ENCODE data around the gene NTMT1. TPM values are rescaled to one million over a fixed set of nuclear protein-coding genes. Genes with fewer than 3 reads are reported as not detected.

NTMT1 gene
- total RNA-seq, 4 donors from 2014 or later, result 19.6 to 28.4 (median 22.6) TPM

DNA sequence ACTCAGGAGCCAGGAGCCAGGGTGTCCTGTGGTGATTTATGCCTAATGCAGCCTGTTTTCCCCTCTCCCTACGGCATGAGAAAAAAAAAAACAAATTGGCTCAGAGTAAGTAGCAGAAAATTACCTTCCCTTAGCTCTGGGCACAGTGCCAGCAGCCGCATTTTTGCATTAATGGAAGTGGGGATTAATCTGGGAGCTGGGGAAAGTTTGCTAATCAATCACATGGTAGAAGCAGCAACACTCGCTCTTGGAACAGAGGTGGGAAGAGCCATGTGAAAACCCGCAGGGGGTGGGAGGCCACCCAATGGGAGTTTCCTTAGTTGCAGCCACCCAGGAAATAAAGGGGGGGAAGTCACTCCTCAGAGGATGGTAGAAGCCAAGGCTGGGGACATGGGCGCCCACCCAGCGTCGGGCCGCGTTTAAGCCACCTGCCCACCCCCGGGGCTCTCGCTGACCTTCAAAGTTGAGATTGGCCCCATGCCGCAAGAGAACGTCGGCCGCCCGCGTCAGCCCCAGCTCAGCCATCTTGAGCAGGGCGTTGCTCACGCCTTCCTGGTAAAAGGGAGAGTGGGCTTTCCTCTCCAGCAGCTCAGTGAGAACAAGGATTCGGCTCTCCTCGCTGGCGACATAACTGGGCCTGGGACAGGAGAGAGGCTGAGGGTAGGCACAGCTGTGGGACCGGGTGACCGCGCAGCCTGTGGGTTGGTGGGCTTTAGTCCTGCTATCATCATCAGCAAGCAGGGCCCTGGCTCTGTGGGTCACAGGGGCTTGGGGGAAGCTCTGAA is 14.3 kb downstream of the NTMT1 start:
- Histone ChIP-seq H3K27ac (no peak overlapping the region), H3K27me3 (no peaks in the 10 kb centered on the region), H3K4me3 (replicated peaks in 1 of 3) (peak overlapping the region in 1 of 3 donors; percentile 77), H3K36me3 (peaks cover 31 to 37% of the 10 kb centered on the region in 2 donors), H3K9me3 (no peaks in the 10 kb centered on the region), H3K4me1 (peaks cover 17 to 19% of the 10 kb centered on the region in 2 donors)
- intact Hi-C loops (cut with DNase I), result loop anchor here (10.0 kb wide), 1 partner anchor 95 kb away; no protein-coding TSS in a partner anchor
- 64 to 69% methylated on average over 24 to 25 of the region's 25 CpGs for WGBS, 2 donors
- TF ChIP-seq, protein P1, sequence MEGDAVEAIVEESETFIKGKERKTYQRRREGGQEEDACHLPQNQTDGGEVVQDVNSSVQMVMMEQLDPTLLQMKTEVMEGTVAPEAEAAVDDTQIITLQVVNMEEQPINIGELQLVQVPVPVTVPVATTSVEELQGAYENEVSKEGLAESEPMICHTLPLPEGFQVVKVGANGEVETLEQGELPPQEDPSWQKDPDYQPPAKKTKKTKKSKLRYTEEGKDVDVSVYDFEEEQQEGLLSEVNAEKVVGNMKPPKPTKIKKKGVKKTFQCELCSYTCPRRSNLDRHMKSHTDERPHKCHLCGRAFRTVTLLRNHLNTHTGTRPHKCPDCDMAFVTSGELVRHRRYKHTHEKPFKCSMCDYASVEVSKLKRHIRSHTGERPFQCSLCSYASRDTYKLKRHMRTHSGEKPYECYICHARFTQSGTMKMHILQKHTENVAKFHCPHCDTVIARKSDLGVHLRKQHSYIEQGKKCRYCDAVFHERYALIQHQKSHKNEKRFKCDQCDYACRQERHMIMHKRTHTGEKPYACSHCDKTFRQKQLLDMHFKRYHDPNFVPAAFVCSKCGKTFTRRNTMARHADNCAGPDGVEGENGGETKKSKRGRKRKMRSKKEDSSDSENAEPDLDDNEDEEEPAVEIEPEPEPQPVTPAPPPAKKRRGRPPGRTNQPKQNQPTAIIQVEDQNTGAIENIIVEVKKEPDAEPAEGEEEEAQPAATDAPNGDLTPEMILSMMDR (IDR thresholded peaks at IDR 0.05), result no peak
- no peak for TF ChIP-seq POLR2A (IDR thresholded peaks at IDR 0.05)
- peak; percentile 25 to 27 for DNase-seq

DNA sequence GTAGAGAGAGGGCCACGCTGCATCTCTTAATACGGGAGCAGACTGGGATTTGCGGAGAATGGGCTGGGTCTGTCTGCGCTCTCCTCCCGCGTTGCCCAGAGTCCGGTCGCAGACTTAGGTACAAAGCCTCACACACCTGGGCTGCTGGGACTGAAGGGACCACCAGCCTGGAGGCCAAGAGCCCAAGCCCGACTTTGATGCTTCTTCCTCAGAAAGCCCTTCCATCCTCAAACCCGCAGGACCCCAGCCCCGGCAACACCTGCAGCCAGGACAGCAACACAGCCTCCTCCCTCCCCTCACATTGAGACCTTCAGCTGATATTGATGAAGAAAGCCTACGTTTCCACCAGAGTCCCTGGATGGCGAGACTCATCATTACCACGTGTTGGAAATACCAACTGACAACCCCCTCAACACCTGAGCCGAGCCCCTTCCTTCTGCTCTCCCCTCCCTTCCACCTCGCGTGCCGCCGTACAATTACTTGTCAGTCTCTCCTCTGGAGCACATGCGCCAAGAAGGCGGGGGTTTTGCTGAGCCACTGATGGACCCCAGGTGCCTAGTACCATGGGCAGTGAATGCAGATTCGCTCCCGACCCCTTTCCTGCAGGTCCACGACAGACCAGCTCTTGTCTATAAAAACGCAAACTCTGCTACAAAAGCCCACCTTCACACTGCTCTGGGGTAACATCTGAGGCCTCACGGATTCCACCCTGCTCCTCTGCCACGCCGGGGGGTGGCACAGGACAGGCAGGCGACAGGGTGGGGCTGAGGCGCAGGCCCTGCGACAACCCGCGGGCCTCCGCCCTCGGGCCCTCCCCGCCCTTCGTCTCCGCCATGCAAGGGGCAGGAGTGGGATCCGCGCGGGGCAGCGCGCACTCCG is 15.1 kb downstream of the NTMT1 start:
- Histone ChIP-seq H3K4me3 (replicated peaks in 1 of 3) (peak overlapping the region; percentile 77 to 79 (median 78)), H3K9me3 (no peaks in the 10 kb centered on the region), H3K4me1 (peaks cover 17 to 19% of the 10 kb centered on the region in 2 donors), H3K36me3 (peaks cover 26 to 31% of the 10 kb centered on the region in 2 donors), H3K27me3 (no peaks in the 10 kb centered on the region), H3K27ac (peak overlapping the region in 2 of 3 donors; percentile 44 to 80)
- intact Hi-C loops (cut with DNase I), result loop anchor here (10.0 kb wide), 1 partner anchor 94 kb away; no protein-coding TSS in a partner anchor
- no peak for DNase-seq
- TF ChIP-seq, protein P1 (IDR thresholded peaks at IDR 0.05), result no peak
- TF ChIP-seq POLR2A (IDR thresholded peaks at IDR 0.05), result no peak
- 2 to 16% methylated on average over 30 to 31 of the region's 44 CpGs for WGBS, 2 donors

DNA sequence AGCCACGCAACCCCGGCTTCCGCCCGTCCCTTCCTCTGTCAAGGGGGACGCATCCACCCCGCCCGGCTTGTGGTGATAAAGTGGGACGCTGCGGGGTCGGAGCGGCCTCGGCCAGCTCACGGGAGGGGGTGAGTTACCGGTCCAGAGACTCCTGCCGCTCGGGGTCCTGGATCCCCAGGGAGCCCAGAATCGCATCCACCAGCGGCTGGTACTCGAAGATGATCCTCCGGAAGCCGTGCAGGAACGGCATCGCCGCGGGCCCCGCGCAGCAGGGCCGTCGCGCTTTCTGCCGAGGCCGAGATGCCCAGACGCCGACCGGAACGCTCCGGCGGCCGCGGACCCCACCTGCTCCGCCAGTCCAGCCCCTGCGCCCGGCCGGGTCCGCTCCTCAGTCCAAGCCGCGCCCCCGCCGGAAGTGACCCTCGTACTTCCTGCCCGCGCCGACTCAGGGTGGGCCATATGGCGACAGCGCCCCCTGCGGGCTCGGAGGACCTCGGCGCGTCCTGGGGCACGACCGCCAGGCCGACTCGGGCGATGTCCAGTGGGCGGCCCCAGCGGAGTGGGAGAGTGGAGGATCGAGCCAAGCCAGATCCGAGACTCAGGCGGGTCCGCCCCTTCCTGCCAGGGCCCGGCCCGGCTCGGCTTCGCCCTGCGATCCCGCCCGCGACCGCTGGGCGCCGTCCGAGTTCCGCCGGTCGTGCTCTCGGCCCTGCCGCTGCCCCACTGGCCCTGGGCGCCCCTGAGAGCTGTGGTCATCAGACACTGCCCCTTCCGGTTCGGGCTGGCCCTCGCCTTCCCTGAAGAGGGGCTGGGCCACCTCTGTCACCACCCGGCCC is 16.0 kb downstream of the NTMT1 start, which contains the start of gene ASB6:
TSS of gene ASB6 (minus strand) at position 402 of the 836 bp plus-strand sequence. CDS start at position 250, 152 bp downstream.
- Histone ChIP-seq H3K4me1 (peaks cover 17 to 19% of the 10 kb centered on the region in 2 donors), H3K27ac (peak within 1 kb of the TSS; percentile 44 to 80 (median 65)), H3K27me3 (no peaks in the 10 kb centered on the region), H3K36me3 (peaks cover 21 to 23% of the 10 kb centered on the region in 2 donors), H3K9me3 (no peaks in the 10 kb centered on the region), H3K4me3 (replicated peaks in 1 of 3) (peak within 1 kb of the TSS; percentile 77 to 79 (median 78))
- peak; percentile 98 to 99 for DNase-seq
- 2 to 3% methylated on average over 4 to 24 of the region's 93 CpGs for whole genome bisulfite sequencing, 2 donors
- intact Hi-C loops (cut with DNase I), result loop anchor here (10.0 kb wide), 1 partner anchor 93 kb away; no protein-coding TSS in a partner anchor
- peak in 1 of 2 donors; percentile 70 for TF ChIP-seq POLR2A (IDR thresholded peaks at IDR 0.05)
- TF ChIP-seq, protein P1 (IDR thresholded peaks at IDR 0.05), result peak; percentile 94 to 100 (median 100)

DNA sequence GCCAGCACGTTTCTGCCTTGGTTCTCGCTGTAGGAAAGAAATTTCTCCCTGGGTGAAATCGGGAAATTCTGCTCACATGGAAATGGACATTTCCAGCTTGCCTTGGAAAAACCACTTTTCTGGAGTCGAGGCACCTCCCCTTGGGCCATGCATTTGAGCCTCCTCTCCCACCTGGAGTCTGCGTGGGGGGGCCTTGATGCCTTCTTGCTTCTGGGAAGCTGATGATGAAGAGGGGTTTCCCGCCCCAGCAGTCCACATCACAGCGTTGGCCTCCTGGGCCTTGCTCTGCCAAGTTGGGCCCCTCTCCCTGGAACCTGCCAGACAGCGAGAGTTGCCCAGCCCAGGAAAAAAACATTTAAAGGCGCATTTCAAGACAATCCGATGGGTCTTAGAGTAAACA is 17.7 kb downstream of the NTMT1 start:
- H3K36me3 ChIP-seq, result peaks cover 4 to 6% of the 10 kb centered on the region in 2 donors
- no peak for DNase-seq
- TF ChIP-seq POLR2A (IDR thresholded peaks at IDR 0.05), result no peak
- TF ChIP-seq, protein P1 (IDR thresholded peaks at IDR 0.05), result no peak
- intact Hi-C loops (cut with DNase I), result loop anchor here (10.0 kb wide), 1 partner anchor 91 kb away; no protein-coding TSS in a partner anchor
- H3K9me3 ChIP-seq, result no peaks in the 10 kb centered on the region
- WGBS, 2 donors, result 92% methylated on average over 10 of the region's 10 CpGs
- no peaks in the 10 kb centered on the region for H3K27me3 ChIP-seq
- H3K4me1 ChIP-seq, result peaks cover 17 to 19% of the 10 kb centered on the region in 2 donors
- no peak overlapping the region for H3K4me3 ChIP-seq (replicated peaks in 1 of 3)
- no peak overlapping the region for H3K27ac ChIP-seq

Data from thyroid gland (tissue), 4 donors.